GM19099 (cell line): Measurements from ENCODE around the gene KIRREL3.

Experiments
- POLR2A ChIP-seq: IDR thresholded peaks from 3 replicates; pipeline ENCODE4 v1.6.1; 2011; ENCODE audit warnings: low read depth; ENCODE audit not compliant: insufficient read length; ENCODE audit errors: extremely low read depth

Gene KIRREL3

DNA sequence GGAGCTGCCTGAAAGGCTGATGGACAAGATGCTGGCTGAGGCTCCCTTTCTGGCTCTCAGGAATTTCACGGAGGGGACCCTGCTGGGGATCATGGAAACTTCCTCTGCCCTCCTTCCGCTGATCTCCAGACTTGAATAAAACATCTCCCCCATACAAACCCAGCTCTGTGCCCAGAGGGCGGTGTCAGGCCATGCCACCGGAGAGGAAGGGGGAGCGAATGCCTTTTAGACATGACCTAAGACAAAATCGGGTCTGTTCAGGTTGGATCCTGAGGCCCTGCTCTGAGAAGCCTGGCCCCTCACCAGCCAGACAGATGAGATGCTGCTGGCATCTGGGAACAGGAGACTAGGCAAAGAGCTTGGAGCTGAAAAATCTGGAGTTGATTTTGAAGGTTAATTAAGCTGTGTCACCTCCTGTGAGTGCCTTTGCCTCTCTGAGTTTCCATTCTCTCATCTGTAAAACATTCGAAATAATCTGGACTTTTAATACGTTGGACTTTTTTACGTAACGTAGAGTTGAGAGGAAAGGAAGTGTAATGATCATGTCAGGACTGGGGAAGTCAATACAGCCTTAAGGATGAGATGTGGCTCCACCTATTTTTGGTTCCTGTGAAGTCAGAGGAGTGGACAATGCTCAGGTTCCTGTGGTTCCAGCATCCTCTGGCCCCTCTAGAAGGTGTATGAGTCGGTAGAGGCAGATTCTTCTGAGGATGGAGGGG lies 481.4 kb downstream of the KIRREL3 start:
- TF ChIP-seq POLR2A: no peak

DNA sequence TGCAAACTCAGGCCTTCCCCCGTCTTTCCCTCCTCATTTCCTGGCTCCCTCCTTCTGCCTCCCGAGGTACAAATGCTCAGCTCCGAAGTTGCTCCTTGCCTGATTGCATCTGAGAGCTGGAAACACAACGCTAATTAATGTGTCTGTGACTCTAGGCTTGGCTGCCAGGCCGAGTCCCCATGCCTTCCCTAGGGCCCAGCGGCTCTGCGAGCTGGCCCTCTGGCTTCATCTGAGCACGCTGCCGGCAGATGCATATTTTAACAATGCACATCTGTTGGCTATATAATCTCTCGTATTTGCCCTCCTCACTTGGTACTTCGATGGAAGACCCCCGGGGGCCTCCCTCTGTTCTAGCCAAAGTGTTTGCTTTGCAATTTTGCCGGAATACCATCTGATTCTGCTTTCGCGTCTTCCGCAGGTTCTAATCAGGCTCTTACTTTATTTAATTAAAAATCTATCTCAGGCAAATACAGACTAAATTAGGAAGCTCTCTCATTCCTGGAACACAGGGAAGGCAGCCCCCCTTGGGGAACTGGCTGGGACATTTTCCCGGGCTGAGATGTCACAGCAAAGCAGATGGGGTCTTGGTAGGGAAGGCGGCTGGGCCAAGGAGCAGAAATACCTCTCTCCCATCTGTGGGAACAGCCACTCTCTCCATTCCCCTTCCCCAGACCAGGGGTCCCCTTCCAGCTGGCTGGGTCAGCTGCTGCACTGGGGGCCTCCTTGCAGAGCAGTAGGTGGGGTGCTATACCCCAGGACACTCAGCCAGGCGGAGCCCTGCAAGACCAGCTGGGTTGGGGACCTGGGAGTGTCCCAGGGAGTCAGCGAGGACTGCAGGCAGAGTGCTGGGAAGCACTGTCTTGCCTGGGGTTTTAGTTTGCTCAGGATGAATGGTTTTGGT lies 482.2 kb downstream of the KIRREL3 start:
- no peak for TF ChIP-seq POLR2A

DNA sequence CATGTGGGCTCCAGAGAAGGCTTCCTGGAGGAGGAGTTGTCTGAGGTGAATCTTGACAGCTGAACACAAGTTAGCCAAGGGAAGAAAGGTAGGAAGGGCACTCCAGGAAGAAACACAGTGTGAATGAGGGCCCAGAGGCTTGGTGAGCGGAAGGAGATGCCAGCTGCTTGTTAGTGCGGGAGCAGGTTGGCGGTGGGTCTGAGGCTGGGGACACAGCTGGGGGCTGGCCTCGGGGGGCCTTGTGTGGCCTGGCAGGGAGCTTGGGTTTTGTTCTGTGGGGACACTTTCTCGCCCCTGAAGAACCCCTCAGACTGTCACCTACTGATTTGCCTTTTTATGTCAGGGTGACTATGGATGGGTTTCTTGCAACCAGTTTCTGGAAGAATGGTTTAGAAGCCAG lies 485.1 kb downstream of the KIRREL3 start:
- TF ChIP-seq POLR2A: no peak

DNA sequence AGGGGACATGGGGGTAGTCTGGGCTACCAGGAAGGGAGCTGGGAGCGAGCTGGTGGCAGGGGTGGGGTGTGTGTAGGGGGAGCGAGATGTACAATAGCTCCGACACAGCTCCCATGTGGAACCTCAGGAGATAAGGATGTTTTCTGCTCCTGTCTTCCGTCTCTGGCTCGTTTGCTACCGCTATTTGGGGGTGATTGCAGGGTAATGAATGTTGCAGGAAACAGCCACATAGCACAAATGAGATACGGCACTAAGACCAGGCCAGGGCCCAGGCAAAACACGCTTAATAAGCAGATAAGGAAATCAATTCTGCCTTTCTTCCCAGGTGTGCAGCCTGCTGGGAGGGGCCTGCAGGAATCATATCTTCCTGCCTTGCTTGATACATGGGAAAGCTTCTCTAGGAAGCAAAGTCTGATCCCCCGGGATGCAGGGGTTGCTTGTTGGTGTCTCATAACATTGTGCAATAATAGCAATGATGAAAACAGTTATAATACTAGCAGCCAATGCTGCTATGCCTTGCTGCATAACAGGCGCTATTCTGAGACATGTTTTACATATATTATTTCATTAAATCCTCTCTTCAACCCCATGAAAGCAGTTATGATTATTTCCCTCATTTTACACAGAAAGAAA lies 486.4 kb downstream of the KIRREL3 start:
- TF ChIP-seq POLR2A: no peak

DNA sequence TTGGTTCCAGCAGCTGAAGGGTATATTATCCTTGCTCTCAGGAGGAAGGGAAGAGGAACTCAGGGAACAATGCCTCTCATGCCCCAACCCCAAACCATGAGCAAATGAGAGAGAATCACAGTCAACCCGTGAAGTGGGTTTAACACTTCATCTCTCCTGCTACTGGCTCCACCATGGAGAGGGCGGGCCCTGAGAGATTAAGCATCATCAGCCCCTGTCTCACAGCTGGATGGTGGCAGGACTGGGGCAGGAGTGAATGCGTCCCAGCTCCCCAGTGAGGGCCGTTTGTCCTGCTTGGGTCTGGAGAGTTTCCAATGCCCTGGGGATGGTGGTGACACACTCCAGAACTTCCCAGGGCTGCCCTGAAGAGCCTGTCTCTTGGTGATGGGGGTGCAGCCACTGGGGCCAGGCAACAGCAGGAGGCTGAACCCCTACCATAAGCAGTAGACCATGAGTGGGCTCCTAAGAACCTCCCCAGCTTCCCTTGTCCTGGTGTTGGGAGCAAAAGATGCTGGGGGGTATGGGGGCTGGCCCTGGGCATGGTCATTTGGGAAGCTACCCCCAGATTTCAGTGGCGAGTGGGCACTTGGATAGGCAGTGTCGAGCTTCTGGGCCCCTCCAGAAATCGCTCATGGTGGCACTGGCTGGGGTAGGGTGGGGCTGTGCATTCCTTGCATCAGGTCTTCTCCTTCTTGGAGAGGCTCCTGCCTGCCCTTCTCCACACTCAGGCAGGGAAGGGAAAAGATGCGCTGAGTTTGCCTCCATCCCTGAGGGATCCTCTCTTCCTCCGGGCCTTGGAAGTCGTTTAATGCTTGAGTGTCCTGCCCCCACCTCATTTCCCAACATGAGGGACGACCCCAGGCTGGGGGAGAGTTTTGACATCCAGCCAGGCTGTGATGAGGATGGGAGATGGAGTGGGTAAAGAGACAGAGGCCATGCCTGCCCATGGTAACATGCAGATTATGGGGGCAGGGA lies 487.5 kb downstream of the KIRREL3 start:
- TF ChIP-seq POLR2A: no peak

DNA sequence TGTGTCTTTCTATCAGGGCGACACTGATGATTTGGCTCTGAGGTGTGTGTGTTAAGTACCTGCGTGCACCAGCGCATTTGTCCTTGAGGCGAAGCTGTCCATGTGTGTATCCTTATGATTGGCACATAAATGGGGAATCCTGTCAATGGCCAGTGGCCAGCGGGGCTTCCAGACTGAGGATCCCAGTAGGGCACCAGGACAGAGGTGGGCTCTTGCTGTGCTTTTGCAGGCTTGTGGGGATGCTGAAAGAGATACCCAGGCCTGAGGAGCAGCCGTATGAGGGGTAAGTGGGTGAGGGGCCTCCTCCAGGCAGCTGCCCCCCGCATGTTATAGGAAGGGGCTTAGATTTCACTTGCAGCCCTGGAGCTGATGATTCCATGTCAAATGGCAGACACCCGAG lies 488.3 kb downstream of the KIRREL3 start:
- no peak for TF ChIP-seq POLR2A

DNA sequence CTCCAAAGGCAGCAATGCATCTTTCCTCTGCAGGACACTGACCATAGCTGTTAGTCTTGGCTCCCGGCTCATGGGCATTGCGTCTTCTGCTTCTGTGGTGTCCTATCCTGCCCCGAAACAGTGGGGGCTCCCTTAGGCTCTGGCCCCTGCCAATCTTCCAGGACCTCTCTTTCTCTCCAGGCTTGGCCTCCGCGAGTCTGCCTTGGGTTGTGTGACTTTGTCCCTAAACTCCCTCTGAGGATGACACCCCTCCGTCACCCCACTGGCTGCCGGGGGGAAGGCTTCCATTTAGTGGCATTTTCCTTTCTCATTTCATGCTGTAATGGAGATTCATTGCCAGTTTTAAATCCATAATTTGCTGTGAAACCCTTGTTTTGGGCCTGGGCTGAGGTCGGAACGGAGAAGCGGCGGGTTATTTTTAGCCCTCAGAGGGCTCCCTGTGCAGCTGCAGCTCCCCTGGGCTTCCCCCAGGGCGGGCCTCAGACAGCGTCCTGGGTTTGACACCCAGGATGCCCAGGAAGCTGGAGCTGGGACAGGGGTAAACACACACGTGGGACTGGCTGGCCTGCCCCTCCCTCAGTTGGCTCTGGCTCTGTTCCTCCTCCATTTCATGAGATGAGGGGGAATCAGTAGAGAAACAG lies 489.0 kb downstream of the KIRREL3 start:
- TF ChIP-seq POLR2A: no peak

DNA sequence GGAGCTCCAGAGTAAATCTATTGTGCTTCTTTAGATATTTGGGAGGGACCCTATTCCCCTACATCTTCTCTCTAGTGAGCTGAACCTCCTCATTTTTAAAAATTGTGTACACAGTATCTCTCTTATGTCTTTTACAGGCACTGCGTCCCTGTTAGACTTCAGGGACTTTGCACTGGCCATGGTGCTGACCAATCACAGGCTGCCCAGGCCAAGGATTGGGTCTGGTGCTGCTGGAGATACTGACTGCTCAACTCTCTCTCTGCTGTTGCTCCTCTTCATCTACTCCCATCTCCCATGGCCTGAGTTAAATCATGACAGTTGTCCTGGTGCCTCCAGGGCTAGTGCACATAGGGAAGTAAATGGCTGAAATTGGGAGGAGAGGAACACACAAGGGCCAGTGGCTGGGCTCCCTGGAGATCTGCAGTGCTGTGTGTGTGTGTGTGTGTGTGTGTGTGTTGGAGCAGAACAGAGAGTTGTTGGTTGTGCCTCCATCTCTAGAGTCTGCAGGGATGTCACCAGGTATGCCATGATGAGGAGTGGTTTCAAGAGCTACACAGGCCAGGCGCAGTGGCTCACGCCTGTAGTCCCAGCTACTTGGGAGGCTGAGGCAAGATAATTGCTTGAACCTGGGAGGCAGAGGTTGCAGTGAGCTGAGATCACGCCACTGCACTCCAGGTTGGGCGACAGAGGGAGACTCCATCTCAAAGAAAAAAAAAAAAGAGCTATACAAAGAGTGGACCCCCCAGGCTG lies 489.8 kb downstream of the KIRREL3 start:
- no peak for TF ChIP-seq POLR2A

DNA sequence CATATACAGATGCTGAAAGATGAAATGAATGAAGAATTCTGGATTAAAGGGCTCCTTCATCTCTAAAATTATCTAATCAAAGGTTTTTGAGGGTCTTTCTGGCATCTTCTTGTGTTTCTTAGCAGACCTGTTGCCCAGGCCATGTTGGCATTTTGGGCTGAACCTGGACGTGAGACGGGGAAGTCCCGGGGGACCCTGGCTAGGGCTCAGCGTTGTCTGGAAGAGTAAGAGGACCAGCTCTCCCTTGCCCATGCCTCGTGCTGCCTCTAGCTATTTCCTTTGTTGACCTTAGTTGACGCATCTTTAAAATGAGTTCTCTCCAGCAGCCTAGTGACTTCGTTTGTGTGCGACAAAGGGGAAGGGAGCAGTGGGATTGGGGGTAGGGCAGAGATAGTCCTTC lies 492.9 kb downstream of the KIRREL3 start:
- no peak for TF ChIP-seq POLR2A

DNA sequence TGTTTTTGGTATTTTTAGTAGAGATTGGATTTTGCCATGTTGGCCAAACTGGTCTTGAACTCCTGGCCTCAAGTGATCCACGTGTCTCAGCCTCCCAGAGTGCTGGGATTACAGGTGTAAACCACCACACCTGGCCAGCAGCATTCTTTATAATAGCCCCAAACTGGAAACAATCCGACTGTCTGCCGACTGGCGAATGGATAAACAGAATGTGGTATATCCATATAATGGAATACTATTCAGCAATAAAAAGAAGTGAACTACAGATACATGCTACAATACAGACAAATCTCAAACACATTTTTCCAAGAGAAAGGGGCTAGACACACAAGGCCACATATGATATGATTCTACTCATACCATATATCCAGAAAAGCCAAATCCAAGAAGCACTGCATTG lies 493.8 kb downstream of the KIRREL3 start:
- no peak for TF ChIP-seq POLR2A

DNA sequence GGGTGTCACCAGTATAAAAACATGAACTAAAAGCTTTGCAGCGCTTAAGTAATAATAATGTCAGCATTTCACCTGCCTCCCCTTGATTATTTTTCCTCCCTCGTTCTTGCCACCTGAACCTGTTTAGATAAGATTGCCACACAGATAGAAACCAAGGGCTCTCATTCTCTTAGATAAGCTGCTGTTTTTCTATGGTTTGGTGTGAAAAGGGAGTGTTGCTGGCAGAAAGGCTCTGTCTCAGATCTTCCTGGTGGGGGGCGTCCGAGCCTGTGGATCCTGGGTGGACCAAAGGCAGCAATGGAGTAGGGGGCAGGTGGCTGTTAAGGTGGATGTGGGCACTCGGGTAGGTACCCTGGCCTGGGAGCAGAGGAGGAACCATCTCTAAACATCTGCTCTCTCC lies 497.6 kb downstream of the KIRREL3 start:
- no peak for TF ChIP-seq POLR2A

DNA sequence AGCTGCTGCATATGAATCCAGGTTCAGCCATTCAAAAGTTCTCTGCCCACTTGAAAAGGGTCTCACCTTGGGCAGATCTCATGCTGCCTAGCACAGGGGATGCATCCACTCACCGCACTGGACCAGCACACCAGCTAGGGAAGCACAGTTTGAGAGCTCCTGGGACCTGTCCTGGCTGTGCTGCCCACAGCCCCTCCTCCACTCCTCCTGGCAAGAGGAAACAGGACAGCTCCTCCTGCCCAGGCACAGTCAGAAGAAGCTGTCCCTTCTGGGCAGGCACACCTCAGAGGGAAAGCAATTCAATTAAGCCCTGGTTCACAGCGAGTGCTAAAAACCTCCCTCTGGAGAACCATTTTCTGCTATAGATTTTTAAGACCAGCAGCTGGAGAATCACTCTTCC lies 498.4 kb downstream of the KIRREL3 start:
- no peak for TF ChIP-seq POLR2A

DNA sequence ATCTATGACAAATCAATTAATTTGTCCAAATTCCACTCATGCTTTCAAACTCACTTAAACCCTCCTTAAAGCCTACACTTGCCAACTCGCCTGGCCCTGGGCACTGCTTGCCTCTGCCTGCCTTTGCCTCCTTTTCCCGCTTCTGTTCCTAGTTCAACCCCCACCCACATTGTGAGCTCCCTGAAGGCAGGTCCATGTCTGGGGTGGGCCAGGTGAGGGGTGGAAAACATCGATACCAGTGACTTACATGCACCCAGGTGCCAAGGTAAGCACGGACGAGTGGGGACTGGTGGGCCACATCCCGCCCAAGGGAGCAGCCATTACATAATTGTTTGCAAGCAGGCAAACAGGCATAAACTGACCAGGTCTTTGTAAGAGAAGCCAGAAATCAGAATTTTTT lies 498.9 kb downstream of the KIRREL3 start:
- no peak for TF ChIP-seq POLR2A

DNA sequence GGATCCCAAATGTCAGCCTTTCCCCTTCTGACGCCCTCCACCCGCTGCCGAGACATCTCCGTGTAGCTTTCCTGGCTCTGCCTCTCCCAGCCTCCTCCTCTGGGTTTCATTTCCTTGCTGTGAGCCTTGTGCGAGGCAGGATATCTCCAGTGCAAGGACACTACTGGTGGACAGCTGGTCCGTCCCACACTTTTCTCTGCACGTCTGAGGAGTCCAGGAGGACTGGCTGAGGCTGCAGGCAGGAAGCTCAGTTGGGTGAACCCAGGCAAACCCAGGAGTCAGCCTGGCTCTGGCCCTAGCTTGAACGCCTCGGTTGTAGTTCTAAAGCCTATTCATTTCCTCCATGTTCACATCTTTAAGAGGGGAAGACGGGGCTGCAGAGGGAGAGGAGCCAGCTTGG lies 499.6 kb downstream of the KIRREL3 start:
- TF ChIP-seq POLR2A: no peak

DNA sequence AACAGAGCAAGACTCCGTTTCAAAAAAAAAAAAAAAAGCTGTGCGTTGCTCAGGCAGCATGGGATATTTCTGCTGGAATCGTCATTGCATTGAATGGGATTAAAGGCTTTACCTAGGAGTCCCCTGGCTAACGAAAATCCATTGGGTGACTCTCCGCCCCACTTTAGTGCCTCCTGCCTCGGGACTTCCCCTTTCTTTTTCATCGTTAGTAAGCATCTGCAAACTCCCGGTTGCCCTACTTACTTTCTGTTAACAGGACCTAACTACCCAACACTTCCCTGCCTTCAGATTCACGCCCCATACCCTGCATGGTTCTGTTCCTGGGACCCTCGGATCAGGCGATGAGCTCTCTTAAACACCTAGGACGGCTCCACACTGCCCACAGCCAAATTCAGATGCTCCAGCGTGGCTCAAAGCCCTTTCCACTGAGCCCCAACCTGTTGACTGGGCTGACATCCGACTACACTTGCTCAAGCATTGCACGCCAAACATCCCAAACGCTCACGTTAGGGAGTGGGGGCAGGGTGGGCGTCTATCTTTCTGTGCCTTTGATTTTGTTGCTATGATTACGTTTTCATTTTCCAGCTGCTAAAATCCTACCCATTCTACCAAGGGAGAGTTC lies 501.3 kb downstream of the KIRREL3 start:
- no peak for TF ChIP-seq POLR2A
